K562 (cell line): ENCODE results near the gene TBC1D2. TPM values are rescaled to one million over a fixed set of nuclear protein-coding genes. Genes with fewer than 3 reads are reported as not detected.

Experiments
- ARID2 ChIP-seq: fragments of 450-650 bp; IDR thresholded peaks from 2 replicates; pipeline ENCODE4 v1.6.1; 2017; ENCODE audit warnings: antibody characterized with exemption, mild to moderate bottlenecking
- BRD9 ChIP-seq: fragments of 450-650 bp; IDR thresholded peaks from 2 replicates; pipeline ENCODE4 v1.6.1; 2018; ENCODE audit warnings: low read depth; ENCODE audit not compliant: partially characterized antibody
- EP400 ChIP-seq: fragments of 450-650 bp; IDR thresholded peaks from 2 replicates; pipeline ENCODE4 v1.6.1; 2017; ENCODE audit warnings: antibody characterized with exemption, mild to moderate bottlenecking, moderate library complexity
- FOXP1 ChIP-seq: sonication (generic); formaldehyde crosslinking; IDR thresholded peaks from 2 replicates; pipeline ENCODE4 v1.8.0; 2022; ENCODE audit warnings: mild to moderate bottlenecking, missing genetic modification reagents
- FUS ChIP-seq: fragments of 200-400 bp; formaldehyde crosslinking; optimal IDR thresholded peaks from 2 replicates; pipeline ENCODE3; 2017; ENCODE audit warnings: low read depth, low read length
- HMGN3 ChIP-seq: IDR thresholded peaks from 2 replicates; pipeline ENCODE4 v1.6.1; 2011; ENCODE audit warnings: borderline replicate concordance, low read depth, mild to moderate bottlenecking, mixed read lengths, low read length; ENCODE audit not compliant: insufficient read length; ENCODE audit errors: extremely low read depth
- KDM2B ChIP-seq: fragments of 250-450 bp; sonication (Bioruptor Pico); IDR thresholded peaks from 2 replicates; pipeline ENCODE4 v1.8.0; 2021; ENCODE audit warnings: mild to moderate bottlenecking, moderate library complexity
- KLF6 ChIP-seq: fragments of 250-450 bp; sonication (Bioruptor Pico); IDR thresholded peaks from 2 replicates; pipeline ENCODE4 v1.4.0; 2020; ENCODE audit warnings: mild to moderate bottlenecking, moderate library complexity, borderline replicate concordance
- MEF2A ChIP-seq: IDR thresholded peaks from 2 replicates; pipeline ENCODE4 v1.6.1; 2011; ENCODE audit warnings: low read depth, mild to moderate bottlenecking, low read length, moderate library complexity; ENCODE audit not compliant: control insufficient read depth
- NEUROD1 ChIP-seq: fragments of 150-350 bp; IDR thresholded peaks from 2 replicates; pipeline ENCODE4 v1.6.1; 2014; ENCODE audit warnings: borderline replicate concordance, low read length, low read depth; ENCODE audit not compliant: partially characterized antibody
- NFXL1 ChIP-seq: fragments of 450-650 bp; formaldehyde crosslinking; IDR thresholded peaks from 2 replicates; pipeline ENCODE4 v1.4.0; 2021; ENCODE audit warnings: mild to moderate bottlenecking
- NFYB ChIP-seq: IDR thresholded peaks from 2 replicates; pipeline ENCODE4 v1.6.1; 2011; ENCODE audit warnings: mild to moderate bottlenecking, moderate library complexity; ENCODE audit not compliant: insufficient read length; ENCODE audit errors: extremely low read depth
- NONO ChIP-seq, 2 experiments: fragments of 200-400 bp in 1 of 2; fragments of 450-650 bp in 1 of 2; formaldehyde crosslinking in 1 of 2; IDR thresholded peaks; 2 replicates each; pipeline ENCODE4 v1.6.1; 2017; ENCODE audit warnings: low read depth in 2 of 2, mild to moderate bottlenecking in 2 of 2, moderate library complexity in 2 of 2, low read length in 1 of 2
- NRF1 ChIP-seq, 2 experiments: fragments of 450-650 bp; IDR thresholded peaks in 1 of 2; conservative IDR thresholded peaks in 1 of 2; 2 replicates each; pipeline ENCODE4 v1.6.1; 2014; ENCODE audit warnings: mild to moderate bottlenecking in 2 of 2
- RBM22 ChIP-seq: fragments of 200-400 bp; formaldehyde crosslinking; IDR thresholded peaks from 2 replicates; pipeline ENCODE4 v1.6.1; 2018; ENCODE audit warnings: low read length, low read depth; ENCODE audit not compliant: poor library complexity, severe bottlenecking
- SAP30 ChIP-seq: fragments of 200-600 bp; sonication (generic); IDR thresholded peaks from 2 replicates; pipeline ENCODE4 v1.6.1; 2012; ENCODE audit warnings: borderline replicate concordance, low read depth, mild to moderate bottlenecking, moderate library complexity, low read length, control low read depth, inconsistent platforms; ENCODE audit not compliant: insufficient read depth, poor library complexity, severe bottlenecking
- SIN3A ChIP-seq, 2 experiments: fragments of 150-350 bp in 1 of 2; IDR thresholded peaks; 2 replicates each; pipeline ENCODE4 v1.6.1; 2011 to 2016; ENCODE audit warnings: borderline replicate concordance in 2 of 2, low read depth in 2 of 2, low read length in 2 of 2, mild to moderate bottlenecking in 2 of 2, moderate library complexity in 2 of 2; ENCODE audit not compliant: control insufficient read depth in 1 of 2
- ZFX ChIP-seq: sonication (generic); formaldehyde crosslinking; IDR thresholded peaks from 2 replicates; pipeline ENCODE4 v1.8.0; 2022; ENCODE audit warnings: mild to moderate bottlenecking, missing genetic modification reagents, moderate library complexity
- ZNF12 ChIP-seq: sonication (generic); formaldehyde crosslinking; IDR thresholded peaks from 2 replicates; pipeline ENCODE4 v1.4.0; 2020; ENCODE audit warnings: mild to moderate bottlenecking, missing genetic modification reagents
- ZNF311 ChIP-seq: fragments of 250-450 bp; sonication (Bioruptor Pico); IDR thresholded peaks from 2 replicates; pipeline ENCODE4 v1.4.0; 2020; ENCODE audit warnings: mild to moderate bottlenecking, moderate library complexity
- polyA plus RNA-seq, 8 experiments: library from polyadenylated mRNA; depleted of rRNA in 4 of 8; stranded (reverse) in 5 of 8; unstranded in 3 of 8; fragments of >200 nt; fragmentation: Nextera tagmentation in 2 of 8; fragmentation: Illumina TruSeq in 1 of 8; extraction: Ambion mirVana in 2 of 8; extraction: Trizol in 1 of 8; gene quantifications; 2 replicates each; pipeline versions ENCODE4 v1.2.1 to v1.2.3, GENCODE V29; 2011 to 2014; ENCODE audit warnings: inconsistent platforms in 1 of 8, missing spikeins in 1 of 8
- total RNA-seq, 7 experiments: library from RNA; depleted of rRNA in 6 of 7; stranded (reverse); fragments of >200 nt in 6 of 7; fragmentation: Illumina TruSeq in 2 of 7; extraction: Trizol in 2 of 7; gene quantifications; 2 replicates each; pipeline versions ENCODE4 v1.2.1 to v1.2.3, GENCODE V29; 2011 to 2021; ENCODE audit warnings: low replicate concordance in 1 of 7
- TF ChIP-seq, protein P1 (sequence below): fragments of 450-650 bp; IDR thresholded peaks from 2 replicates; pipeline ENCODE4 v1.6.1; 2016; ENCODE audit warnings: missing biosample characterization, missing genetic modification characterization
- TF ChIP-seq, protein P2 (sequence below), 3 experiments: IDR thresholded peaks in 2 of 3; conservative IDR thresholded peaks in 1 of 3; 2 replicates each; pipeline ENCODE4 v1.5.1; 2011 to 2012; ENCODE audit warnings: low read length in 3 of 3, mild to moderate bottlenecking in 3 of 3, control low read depth in 2 of 3, improper control_type of control experiment in 1 of 3, inconsistent platforms in 1 of 3, low read depth in 1 of 3, mixed read lengths in 1 of 3, moderate library complexity in 1 of 3; ENCODE audit not compliant: insufficient read depth in 2 of 3

Gene TBC1D2
- total and polyA plus RNA-seq, 9 of the 15 experiments (the other 6 are each of a cell fraction or from before 2014, with no cell fraction given): 0.10 to 7.0 (median 2.5) TPM

DNA sequence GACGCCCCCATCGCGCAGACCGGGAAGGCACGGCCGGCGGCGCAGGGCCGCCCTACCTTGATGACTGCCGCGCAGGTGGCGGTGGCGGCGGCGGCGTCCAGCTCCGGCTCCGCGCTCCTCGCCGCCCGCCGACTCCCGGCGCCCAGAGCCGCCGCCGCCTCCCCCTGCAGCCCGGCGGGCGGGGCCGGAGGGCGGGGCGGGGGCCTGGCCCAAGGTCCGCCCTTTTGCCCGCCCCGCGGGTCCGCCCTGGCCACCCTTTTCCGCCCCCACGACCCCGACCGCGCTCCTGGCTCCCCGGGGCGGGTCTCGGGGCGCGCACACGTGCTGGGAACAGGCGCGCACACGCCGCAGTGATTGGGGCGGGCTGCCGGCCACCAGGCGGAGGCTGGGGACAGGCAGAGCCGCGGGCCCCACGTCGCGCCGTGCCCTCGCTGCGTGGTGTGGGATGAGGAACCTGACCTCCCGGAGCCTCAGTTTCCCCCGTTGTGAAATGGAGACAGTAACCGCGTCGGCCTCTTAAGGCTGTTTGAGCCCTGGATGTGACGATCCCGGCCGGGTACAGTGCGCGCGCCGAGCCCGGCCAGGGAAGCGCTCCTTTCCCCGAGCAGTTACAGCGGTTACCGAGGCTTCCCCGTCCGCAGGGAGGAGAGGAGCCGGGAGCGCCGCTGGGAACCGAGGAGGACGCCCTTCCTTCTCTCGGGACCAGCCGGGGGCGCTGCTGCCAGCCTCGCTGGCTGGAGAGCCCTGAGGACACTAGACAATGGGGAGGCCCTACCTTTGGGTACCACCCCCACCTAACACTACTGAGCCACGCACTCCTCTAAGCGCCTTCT is 62.7 kb downstream of the TBC1D2 start, which contains the start of gene CORO2A (continued):
- TF ChIP-seq, protein P1, sequence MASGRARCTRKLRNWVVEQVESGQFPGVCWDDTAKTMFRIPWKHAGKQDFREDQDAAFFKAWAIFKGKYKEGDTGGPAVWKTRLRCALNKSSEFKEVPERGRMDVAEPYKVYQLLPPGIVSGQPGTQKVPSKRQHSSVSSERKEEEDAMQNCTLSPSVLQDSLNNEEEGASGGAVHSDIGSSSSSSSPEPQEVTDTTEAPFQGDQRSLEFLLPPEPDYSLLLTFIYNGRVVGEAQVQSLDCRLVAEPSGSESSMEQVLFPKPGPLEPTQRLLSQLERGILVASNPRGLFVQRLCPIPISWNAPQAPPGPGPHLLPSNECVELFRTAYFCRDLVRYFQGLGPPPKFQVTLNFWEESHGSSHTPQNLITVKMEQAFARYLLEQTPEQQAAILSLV (tag): no peak
- TF ChIP-seq ARID2: peak; percentile 6; the same call in 1 of the 2 replicates
- 0 out of 4 replicates have a peak, but pooled peaks of 1 of the 2 experiments have one; percentile 24 for TF ChIP-seq SIN3A (IDR thresholded peaks at IDR 0.05; ENCODE audit: borderline replicate concordance in 2 of 2, control insufficient read depth in 1 of 2, low read depth in 2 of 2, low read length in 2 of 2)
- TF ChIP-seq ZNF311 (CRISPR knock-in tag): 0 out of 2 replicates have a peak, but pooled peaks have one; percentile 42
- TF ChIP-seq HMGN3: peak; percentile 82
- no peak for TF ChIP-seq BRD9
- TF ChIP-seq FUS: peak; percentile 40
- 0 out of 2 replicates have a peak, but pooled peaks have one; percentile 26 for TF ChIP-seq KLF6
- TF ChIP-seq NONO (IDR thresholded peaks at IDR 0.05; ENCODE audit: low read depth in 2 of 2, low read length in 1 of 2): peak in 1 of 2 experiments; percentile 77; a peak in 2 of 4 replicates
- peak; percentile 67 for TF ChIP-seq EP400
- TF ChIP-seq MEF2A: no peak
- no peak for TF ChIP-seq NFYB
- TF ChIP-seq SAP30: peak; percentile 47
- no peak for TF ChIP-seq RBM22
- TF ChIP-seq FOXP1 (CRISPR knock-in tag): peak; percentile 91; the same call in 1 of the 2 replicates
- TF ChIP-seq ZFX (CRISPR knock-in tag): peak; percentile 83
- TF ChIP-seq ZNF12 (CRISPR knock-in tag): peak; percentile 65; the same call in 1 of the 2 replicates
- peak; percentile 68 to 74 for TF ChIP-seq NRF1 (conservative IDR thresholded peaks at IDR 0.05 in 1 of 2, IDR thresholded peaks at IDR 0.05 in 1 of 2)
- TF ChIP-seq NEUROD1: peak; percentile 40
- 0 out of 2 replicates have a peak, but pooled peaks have one; percentile 43 for TF ChIP-seq KDM2B (CRISPR knock-in tag)
- TF ChIP-seq, protein P2, sequence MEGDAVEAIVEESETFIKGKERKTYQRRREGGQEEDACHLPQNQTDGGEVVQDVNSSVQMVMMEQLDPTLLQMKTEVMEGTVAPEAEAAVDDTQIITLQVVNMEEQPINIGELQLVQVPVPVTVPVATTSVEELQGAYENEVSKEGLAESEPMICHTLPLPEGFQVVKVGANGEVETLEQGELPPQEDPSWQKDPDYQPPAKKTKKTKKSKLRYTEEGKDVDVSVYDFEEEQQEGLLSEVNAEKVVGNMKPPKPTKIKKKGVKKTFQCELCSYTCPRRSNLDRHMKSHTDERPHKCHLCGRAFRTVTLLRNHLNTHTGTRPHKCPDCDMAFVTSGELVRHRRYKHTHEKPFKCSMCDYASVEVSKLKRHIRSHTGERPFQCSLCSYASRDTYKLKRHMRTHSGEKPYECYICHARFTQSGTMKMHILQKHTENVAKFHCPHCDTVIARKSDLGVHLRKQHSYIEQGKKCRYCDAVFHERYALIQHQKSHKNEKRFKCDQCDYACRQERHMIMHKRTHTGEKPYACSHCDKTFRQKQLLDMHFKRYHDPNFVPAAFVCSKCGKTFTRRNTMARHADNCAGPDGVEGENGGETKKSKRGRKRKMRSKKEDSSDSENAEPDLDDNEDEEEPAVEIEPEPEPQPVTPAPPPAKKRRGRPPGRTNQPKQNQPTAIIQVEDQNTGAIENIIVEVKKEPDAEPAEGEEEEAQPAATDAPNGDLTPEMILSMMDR (IDR thresholded peaks at IDR 0.05 in 2 of 3, conservative IDR thresholded peaks at IDR 0.05 in 1 of 3; ENCODE audit: insufficient read depth in 2 of 3, low read depth in 1 of 3, low read length in 3 of 3): peak; percentile 79 to 84 (median 82)
- no peak for TF ChIP-seq NFXL1
